Measurements from ENCODE around the gene D2HGDH. TPM values are rescaled to one million over a fixed set of nuclear protein-coding genes. Genes with fewer than 3 reads are reported as not detected.

The D2HGDH gene
- total and polyA plus RNA-seq, 2 of the 13 experiments (the other 11 are each of a cell fraction or from before 2014, with no cell fraction given) = 19.2 to 20.3 TPM

DNA sequence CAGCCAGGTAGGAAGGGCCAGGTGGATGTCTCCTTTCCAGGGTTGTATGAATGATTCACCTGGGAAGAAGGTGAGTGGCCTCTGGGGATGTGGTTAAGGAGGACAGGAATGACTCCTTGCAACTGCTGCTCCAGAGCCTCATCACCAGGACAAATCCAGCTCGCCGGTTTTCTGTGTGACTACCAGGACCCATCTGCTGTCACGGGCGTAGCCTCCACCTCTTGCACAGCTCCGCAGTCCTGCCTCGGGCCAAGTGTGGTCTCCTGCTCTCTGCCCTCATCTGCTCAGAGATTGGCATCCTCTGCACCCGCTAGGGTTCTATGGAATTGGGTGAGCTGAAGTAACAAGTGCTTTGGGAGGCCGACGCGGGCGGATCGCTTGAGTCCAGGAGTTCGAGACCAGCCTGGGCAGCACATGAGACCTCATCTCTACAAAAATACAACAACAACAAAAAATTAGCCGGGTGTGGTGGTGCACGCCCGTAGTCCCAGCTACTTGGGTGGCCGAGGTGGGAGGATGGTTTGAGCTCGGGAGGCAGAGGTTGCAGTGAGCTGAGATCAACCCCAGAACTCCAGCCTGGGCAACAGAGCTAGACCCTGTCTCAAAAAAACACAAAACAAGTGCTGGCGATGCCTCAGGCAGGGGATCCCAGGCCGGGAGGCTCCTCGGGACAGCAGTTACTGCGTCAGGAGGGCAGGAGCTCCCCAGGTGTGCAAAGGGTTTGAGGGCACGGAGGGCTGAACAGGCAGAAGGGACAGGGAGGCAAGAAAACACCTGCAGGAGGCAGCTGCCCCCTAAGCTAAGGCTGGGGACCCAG is 831 bp upstream of the D2HGDH start (continued):
- TF ChIP-seq, protein P1, sequence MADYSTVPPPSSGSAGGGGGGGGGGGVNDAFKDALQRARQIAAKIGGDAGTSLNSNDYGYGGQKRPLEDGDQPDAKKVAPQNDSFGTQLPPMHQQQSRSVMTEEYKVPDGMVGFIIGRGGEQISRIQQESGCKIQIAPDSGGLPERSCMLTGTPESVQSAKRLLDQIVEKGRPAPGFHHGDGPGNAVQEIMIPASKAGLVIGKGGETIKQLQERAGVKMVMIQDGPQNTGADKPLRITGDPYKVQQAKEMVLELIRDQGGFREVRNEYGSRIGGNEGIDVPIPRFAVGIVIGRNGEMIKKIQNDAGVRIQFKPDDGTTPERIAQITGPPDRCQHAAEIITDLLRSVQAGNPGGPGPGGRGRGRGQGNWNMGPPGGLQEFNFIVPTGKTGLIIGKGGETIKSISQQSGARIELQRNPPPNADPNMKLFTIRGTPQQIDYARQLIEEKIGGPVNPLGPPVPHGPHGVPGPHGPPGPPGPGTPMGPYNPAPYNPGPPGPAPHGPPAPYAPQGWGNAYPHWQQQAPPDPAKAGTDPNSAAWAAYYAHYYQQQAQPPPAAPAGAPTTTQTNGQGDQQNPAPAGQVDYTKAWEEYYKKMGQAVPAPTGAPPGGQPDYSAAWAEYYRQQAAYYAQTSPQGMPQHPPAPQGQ (CRISPR knock-in tag; IDR thresholded peaks at IDR 0.05; ENCODE audit: borderline replicate concordance) = 0 out of 2 replicates have a peak, but pooled peaks have one; percentile 55
- TF ChIP-seq SRY (CRISPR knock-in tag; IDR thresholded peaks at IDR 0.05) = 0 out of 2 replicates have a peak, but pooled peaks have one; percentile 41
- no peak for TF ChIP-seq ZNF230 (CRISPR knock-in tag; IDR thresholded peaks at IDR 0.05)

DNA sequence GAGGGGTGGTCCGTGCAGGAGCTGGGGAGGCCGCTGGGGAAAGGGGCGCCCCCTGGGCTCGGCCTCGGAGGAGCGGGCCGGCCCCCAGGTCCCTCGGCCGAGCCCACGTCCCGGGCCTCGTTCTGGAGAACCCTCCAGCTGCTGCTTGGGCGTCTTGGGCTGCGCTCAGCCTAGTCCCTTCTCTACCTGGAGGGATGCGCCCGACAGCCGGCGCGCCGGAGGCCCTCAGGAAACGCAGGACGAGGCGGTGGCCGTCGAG is 293 bp upstream of the D2HGDH start:
- 20% methylated on average over 3 of the region's 25 CpGs for WGBS (ENCODE audit: low lambda C conversion rate)
- Histone ChIP-seq H3K36me3 (replicated peaks in 1 of 2; ENCODE audit: control insufficient read depth in 1 of 2, insufficient read depth in 2 of 2, low read length in 2 of 2) (no peaks in the 10 kb centered on the region), H3K27ac (ENCODE audit: extremely low read length, insufficient read depth, low read length) (no peak overlapping the region), H3K4me3 (replicated peaks in 1 of 3; ENCODE audit: insufficient read depth in 1 of 3, low read depth in 2 of 3, low read length in 3 of 3) (peak overlapping the region; percentile 47 to 100 (median 59); a peak in 5 of 6 replicates), H4K20me1 (ENCODE audit: insufficient read depth, low read length) (no peaks in the 10 kb centered on the region), H3K27me3 (ENCODE audit: control insufficient read depth in 1 of 2, insufficient read depth in 2 of 2, low read length in 2 of 2) (no peaks in the 10 kb centered on the region; a peak in 1 of 5 replicates), H3K4me1 (ENCODE audit: insufficient read depth, low read length) (peaks cover 28% of the 10 kb centered on the region), H3K79me2 (ENCODE audit: insufficient read depth, low read length) (peaks cover 3% of the 10 kb centered on the region), H3K9me3 (ENCODE audit: low read length) (no peaks in the 10 kb centered on the region), H3K9ac (ENCODE audit: insufficient read depth, low read depth, low read length) (peak overlapping the region; percentile 68), H3K4me2 (ENCODE audit: low read depth, low read length) (peak overlapping the region; percentile 81), H2AFZ (ENCODE audit: low read length) (no peak overlapping the region)
- intact Hi-C loops (cut with micrococcal nuclease; ENCODE audit: unreplicated experiment) = no loop called here
- ATAC-seq (peak; percentile 37), DNase-seq (ENCODE audit: low spot score) (no peak), FAIRE-seq (no peak)
- ChIA-PET POLR2A (interaction anchor here (0.8 to 6.5 kb wide), 16 partner anchors 9 to 419 kb away, joined by 3 to 113 read pairs (median 5); partner anchors contain the start of genes DTYMK, GAL3ST2, ING5 and NEU4), CTCF (ENCODE audit: low intra/inter-chr PET ratio, low total read pairs) (no interaction called here)
- no TSS peak for BruUV-seq (replicated peaks)
- in situ Hi-C loops (cut with HindIII; ENCODE audit: extremely low pct_ligation_motif_present, low pct_unique_long_range_greater_than_20kb) = loop anchor here (10.0 kb wide), 1 partner anchor 141 kb away; no protein-coding TSS in a partner anchor
- TF ChIP-seq ZNF746 (CRISPR knock-in tag; IDR thresholded peaks at IDR 0.05) (0 out of 2 replicates have a peak, but pooled peaks have one; percentile 1), TOPORS (CRISPR knock-in tag; IDR thresholded peaks at IDR 0.05) (no peak), AKAP8 (CRISPR knock-in tag; IDR thresholded peaks at IDR 0.05) (no peak; the same call in 1 of the 2 replicates), ZFP90 (CRISPR knock-in tag; IDR thresholded peaks at IDR 0.05; ENCODE audit: borderline replicate concordance) (no peak), FOXA1 (IDR thresholded peaks at IDR 0.05) (no peak), FOXA1 (CRISPR knock-in tag; IDR thresholded peaks at IDR 0.05) (0 out of 2 replicates have a peak, but pooled peaks have one; percentile 2), PHF21A (CRISPR knock-in tag; IDR thresholded peaks at IDR 0.05) (no peak), DNMT3B (CRISPR knock-in tag; conservative IDR thresholded peaks at IDR 0.05) (no peak), HNRNPLL (IDR thresholded peaks at IDR 0.05; ENCODE audit: low read depth, low read length, poor library complexity, severe bottlenecking) (no peak), ZBTB8A (CRISPR knock-in tag; IDR thresholded peaks at IDR 0.05; ENCODE audit: borderline replicate concordance, low read depth) (no peak), SMAD1 (CRISPR knock-in tag; IDR thresholded peaks at IDR 0.05; ENCODE audit: borderline replicate concordance, low read depth) (no peak)
- TF ChIP-seq, protein P2, sequence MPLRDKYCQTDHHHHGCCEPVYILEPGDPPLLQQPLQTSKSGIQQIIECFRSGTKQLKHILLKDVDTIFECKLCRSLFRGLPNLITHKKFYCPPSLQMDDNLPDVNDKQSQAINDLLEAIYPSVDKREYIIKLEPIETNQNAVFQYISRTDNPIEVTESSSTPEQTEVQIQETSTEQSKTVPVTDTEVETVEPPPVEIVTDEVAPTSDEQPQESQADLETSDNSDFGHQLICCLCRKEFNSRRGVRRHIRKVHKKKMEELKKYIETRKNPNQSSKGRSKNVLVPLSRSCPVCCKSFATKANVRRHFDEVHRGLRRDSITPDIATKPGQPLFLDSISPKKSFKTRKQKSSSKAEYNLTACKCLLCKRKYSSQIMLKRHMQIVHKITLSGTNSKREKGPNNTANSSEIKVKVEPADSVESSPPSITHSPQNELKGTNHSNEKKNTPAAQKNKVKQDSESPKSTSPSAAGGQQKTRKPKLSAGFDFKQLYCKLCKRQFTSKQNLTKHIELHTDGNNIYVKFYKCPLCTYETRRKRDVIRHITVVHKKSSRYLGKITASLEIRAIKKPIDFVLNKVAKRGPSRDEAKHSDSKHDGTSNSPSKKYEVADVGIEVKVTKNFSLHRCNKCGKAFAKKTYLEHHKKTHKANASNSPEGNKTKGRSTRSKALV (CRISPR knock-in tag; IDR thresholded peaks at IDR 0.05) = no peak
- TF ChIP-seq, protein P3, sequence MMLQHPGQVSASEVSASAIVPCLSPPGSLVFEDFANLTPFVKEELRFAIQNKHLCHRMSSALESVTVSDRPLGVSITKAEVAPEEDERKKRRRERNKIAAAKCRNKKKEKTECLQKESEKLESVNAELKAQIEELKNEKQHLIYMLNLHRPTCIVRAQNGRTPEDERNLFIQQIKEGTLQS (CRISPR knock-in tag; IDR thresholded peaks at IDR 0.05) = no peak
- TF ChIP-seq, protein P4, sequence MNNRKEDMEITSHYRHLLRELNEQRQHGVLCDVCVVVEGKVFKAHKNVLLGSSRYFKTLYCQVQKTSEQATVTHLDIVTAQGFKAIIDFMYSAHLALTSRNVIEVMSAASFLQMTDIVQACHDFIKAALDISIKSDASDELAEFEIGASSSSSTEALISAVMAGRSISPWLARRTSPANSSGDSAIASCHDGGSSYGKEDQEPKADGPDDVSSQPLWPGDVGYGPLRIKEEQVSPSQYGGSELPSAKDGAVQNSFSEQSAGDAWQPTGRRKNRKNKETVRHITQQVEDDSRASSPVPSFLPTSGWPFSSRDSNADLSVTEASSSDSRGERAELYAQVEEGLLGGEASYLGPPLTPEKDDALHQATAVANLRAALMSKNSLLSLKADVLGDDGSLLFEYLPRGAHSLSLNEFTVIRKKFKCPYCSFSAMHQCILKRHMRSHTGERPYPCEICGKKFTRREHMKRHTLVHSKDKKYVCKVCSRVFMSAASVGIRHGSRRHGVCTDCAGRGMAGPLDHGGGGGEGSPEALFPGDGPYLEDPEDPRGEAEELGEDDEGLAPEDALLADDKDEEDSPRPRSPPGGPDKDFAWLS (CRISPR knock-in tag; IDR thresholded peaks at IDR 0.05; ENCODE audit: borderline replicate concordance) = no peak

All from HepG2 (cell line).